ENCODE measurements around the gene MSX2. TPM values are rescaled to one million over a fixed set of nuclear protein-coding genes. Genes with fewer than 3 reads are reported as not detected.

MSX2 gene
- total RNA-seq, 1 experiment from 2014 or later = 3.8 TPM

GRCh38 chr5:174773371-174773770, 49.0 kb downstream of the MSX2 start:
- no peak for DNase-seq (ENCODE audit: low read depth)

- no peak for DNase-seq (ENCODE audit: low read depth)
Measured at GRCh38 chr5:174775081-174775480, 50.7 kb downstream of the MSX2 start.

- DNase-seq (ENCODE audit: low read depth) = no peak
Measured at GRCh38 chr5:174777111-174777510, 52.7 kb downstream of the MSX2 start.

- no peak for DNase-seq (ENCODE audit: low read depth)
Measured at GRCh38 chr5:174777583-174777982, 53.2 kb downstream of the MSX2 start.
